Gastroesophageal sphincter (tissue), 3 donors: ENCODE results near the gene SYNE1.

Experiments
- CTCF ChIP-seq, 4 experiments: fragments of 200-600 bp in 2 of 4; fragments of 450-650 bp in 2 of 4; sonication (generic) in 1 of 4; IDR thresholded peaks; one replicate each; pipeline ENCODE4 v1.5.1; 2017 to 2019; ENCODE audit warnings: antibody characterized with exemption in 4 of 4, mild to moderate bottlenecking in 2 of 4, moderate library complexity in 2 of 4
- EP300 ChIP-seq: sonication (generic); formaldehyde crosslinking; IDR thresholded peaks from one replicate; pipeline ENCODE4 v1.6.1; 2017; ENCODE audit warnings: antibody characterized with exemption, mild to moderate bottlenecking

DNA sequence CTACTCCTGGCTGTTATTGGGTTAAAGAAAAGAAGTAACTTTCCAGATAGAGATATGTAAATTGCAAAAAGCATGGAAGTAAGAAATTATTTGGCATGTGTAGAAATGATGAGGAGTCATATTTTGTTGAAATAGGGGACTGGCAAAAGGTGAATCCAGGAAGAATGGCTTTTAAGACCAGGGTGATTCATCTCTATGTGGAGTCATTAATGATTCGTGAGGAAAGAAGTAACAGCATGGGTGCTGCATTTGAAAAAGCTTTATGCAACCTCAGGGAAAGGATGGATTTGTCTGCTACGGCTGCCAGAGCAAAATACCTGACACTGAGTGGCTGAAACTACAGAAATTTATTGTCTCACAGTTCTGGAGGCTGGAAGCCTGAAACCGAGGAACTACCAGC, 14.8 kb upstream of the SYNE1 start:
- no peak for TF ChIP-seq CTCF (IDR thresholded peaks at IDR 0.05)
- no peak for TF ChIP-seq EP300
